Medulla oblongata (tissue), 1 donor: Measurements from ENCODE around the gene IL17RC.
"Not testable (repeated sequence)": the region's sequence is repeated elsewhere in the genome, so short reads cannot be mapped to it uniquely, and the experiment has no call there.

Experiments
- DNase-seq: peaks from one replicate; pipeline ENCODE4 v3.0.0-alpha.2; 2015; ENCODE audit errors: extremely low spot score

IL17RC gene

DNA sequence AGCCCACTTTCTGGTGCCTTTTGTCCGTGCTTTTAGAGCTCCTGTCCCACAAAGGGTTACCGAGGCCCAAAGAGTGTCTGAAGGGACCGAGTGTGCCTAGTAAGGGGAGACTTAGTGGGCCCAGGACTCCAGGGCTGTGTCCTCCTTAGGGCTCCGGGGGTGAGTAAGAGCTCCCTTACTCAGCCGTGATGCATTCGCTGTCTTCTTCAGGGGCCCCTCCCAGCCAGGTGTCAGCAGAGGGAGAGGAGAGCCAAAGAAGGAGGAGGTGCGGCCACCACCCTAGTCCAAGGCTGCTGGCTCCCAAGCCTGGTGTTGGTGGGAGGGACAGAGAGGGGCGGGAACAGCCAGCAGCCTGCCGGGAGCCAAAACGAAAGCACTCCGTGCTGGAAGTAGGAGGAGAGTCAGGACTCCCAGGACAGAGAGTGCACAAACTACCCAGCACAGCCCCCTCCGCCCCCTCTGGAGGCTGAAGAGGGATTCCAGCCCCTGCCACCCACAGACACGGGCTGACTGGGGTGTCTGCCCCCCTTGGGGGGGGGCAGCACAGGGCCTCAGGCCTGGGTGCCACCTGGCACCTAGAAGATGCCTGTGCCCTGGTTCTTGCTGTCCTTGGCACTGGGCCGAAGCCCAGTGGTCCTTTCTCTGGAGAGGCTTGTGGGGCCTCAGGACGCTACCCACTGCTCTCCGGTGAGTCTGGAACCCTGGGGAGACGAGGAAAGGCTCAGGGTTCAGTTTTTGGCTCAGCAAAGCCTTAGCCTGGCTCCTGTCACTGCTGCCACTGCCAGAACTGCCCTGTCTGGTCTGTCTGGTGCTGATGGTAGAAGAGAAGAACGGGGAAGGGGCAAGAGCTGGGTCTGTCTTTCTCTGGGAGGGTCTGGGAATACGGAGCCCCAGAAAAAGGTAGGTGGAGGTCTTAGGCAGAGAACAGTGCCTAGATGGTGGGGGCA, at the start of gene IL17RC:
Gene IL17RC, plus strand, starts transcription at position 365 of the 947 bp plus-strand sequence. Its CDS starts 218 bp downstream, at position 583.
- peak; percentile 77 for DNase-seq

DNA sequence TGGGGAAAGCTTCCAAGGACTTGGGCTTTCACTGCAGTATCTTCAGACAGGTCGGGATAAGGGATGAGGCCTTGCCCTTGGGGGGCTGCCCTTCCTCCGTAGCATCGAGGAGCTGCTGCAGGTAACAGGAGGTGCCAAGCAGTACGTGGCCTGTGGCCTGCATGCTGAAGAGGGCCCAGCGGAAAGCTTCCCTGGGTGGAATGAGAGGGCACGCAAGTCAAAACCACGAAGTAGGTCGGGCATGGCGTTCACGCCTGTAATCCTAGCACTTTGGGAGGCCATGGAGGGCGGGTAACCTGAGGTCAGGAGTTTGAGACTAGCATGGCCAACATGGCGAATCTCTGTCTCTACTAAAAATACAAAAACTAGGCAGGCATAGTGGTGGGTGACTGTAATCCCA, 49.8 kb upstream of the IL17RC start:
- DNase-seq, result no peak

GRCh38 chr3:9869955-9870354, 46.9 kb upstream of the IL17RC start:
- DNase-seq, result no peak

- no peak for DNase-seq
Measured at GRCh38 chr3:9870978-9871377, 45.9 kb upstream of the IL17RC start.

GRCh38 chr3:9872067-9872466, 44.8 kb upstream of the IL17RC start:
- DNase-seq, result not testable (repeated sequence)

DNA sequence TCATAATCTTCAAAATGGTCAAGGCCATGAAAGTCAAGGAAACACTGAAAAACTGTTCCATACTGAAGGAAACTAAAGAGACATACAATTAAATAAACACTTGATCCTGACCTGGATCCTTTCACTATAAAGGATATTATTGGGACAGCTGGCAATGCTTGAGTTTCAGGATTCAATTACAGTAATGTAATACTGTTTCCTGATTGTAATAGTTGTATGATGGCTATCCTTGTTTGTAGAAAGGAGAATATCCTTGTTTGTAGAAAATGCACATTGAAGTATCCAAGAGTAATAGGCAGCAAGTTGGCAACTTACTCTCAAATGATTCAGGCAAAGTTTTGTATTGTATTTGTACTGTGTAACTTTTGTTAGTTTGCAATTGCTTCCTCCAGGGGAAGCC, 41.5 kb upstream of the IL17RC start:
- DNase-seq, result no peak

GRCh38 chr3:9876255-9876654, 40.6 kb upstream of the IL17RC start:
- not testable (repeated sequence) for DNase-seq

DNA sequence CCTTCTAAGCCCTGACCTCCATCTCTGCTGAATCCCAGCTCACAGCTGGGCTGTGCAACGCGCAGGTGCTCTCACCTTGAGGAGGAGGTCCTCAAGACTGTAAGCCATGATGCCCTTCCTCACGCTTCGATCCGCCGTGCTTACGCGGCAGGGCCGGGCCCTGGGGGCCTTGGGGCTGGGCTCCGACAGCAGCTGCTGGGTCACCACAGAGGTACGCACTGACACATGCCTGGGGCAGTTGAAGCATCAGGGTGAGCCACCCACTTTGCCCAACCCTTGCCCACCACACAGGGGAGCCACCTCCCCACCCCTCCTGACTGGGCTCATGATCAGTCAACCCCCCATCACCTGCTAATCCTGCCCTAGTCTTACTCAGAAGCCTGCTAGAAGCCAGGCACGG, 39.9 kb upstream of the IL17RC start:
- DNase-seq, result no peak

GRCh38 chr3:9878700-9879099, 38.2 kb upstream of the IL17RC start:
- no peak for DNase-seq

GRCh38 chr3:9879830-9880549, 36.9 kb upstream of the IL17RC start, which contains the start of gene CIDEC:
Gene CIDEC (minus strand): TSS chr3:9880253. CDS start chr3:9878486, 1,767 bp downstream.
- DNase-seq, result no peak

DNA sequence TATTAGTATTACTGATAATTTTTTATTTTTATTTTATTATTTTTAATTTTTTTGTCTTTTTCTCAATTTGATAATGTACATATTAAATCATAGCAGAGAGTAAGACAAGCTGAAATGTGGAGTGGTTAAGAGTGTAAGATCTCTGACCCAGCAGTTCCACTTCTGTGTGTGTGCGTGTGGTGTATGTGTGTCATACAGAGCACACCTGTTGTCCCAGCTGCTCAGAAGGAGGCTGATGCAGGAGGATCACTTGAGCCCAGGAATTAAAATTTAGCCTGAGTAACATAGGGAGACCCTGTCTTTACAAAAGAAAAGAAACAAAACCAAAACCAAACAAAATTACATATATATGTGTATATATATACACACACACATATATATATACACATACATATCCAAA, 35.5 kb upstream of the IL17RC start:
- DNase-seq, result no peak

DNA sequence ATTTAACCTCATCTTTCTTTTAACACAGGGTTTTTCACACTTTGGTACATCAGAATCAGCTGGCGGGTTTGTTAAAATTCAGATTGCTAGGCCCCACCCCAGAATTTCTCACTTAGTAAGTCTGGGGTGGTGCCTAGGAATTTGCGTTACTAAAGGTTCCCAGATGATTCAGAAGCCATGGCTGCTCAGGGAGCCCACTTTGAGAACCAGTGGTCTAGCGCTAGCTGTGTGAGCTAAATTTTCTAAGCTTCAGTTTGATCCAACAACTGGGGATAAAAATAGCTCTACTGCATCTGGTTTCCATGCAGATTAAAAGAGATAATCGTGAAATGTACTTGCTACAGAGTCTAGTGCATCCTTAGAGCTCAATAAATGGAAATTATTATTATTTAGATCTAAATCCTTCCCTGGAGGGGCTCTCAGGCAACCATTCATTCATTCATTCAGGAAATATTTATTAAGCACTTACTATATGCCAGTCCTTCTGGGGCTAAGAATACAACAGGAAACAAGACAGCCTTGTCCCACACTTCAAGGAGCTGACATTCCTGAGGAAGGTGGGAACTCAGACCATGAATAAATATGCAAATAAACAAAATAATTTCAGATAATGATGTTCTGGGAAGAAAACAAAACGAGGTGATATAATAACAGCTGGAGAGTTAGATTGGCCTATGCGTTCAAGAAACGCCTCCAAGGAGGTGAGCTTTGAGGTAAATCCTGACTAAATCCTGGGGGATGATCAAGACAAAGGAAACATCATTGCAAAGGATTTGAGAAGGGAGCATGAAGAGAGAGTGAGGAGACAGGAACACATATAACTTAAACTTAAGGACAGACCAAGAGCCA, 33.0 kb upstream of the IL17RC start:
- DNase-seq, result no peak

GRCh38 chr3:9884555-9885165, 32.2 kb upstream of the IL17RC start:
- DNase-seq, result no peak

- no peak for DNase-seq
Measured at GRCh38 chr3:9886328-9886727, 30.6 kb upstream of the IL17RC start.

- no peak for DNase-seq
Measured at GRCh38 chr3:9887480-9887879, 29.4 kb upstream of the IL17RC start.

GRCh38 chr3:9888540-9888939, 28.4 kb upstream of the IL17RC start:
- DNase-seq, result no peak

DNA sequence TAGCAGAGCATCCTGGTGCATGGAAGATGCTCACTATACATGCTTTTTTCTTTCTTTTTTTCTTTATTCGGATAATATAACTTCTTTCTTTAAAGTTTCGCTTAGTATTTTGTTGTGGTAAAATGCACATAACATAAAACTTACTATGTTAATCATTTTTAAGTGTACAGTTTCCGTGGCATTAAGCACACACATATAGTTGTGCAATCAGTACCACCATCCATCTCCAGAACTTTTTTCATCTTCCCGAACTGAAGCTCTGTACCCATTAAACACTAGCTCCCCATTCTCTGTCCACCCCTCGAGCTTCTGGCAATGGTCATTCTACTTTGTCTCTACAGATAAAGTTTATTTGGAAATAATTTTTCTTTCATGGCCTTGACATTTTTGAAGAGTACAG, 27.5 kb upstream of the IL17RC start:
- DNase-seq, result no peak

- DNase-seq, result peak; percentile 90
Measured at GRCh38 chr3:9890249-9891071, 26.4 kb upstream of the IL17RC start, which contains the start of gene JAGN1. Gene JAGN1 (plus strand): TSS chr3:9890610. CDS start chr3:9890723, 113 bp downstream.

DNA sequence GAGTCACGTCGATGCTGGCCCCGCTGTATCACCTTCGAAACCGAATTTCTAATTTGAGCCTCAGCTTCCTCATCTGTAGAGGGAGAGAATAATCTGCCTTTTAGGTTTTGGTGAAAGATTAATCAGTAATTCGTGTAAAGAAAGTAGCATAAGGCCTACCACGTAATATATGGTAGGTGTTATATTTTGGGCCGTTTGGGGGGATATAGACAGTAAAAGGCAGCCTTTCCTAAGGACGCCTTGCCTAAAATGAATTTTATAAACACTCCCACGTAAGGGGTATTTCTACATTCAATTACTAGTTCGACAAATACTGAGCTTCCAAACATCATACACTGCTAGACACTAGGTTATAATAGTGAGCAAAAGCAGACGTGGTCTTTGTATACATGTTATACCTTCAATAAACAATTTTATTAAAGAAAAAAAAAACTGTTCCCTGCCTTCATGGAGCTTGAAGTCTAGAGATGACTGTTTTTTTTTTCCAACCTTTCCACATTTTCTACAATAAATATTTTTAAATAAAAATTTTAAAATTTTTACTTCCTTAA, 25.8 kb upstream of the IL17RC start:
- no peak for DNase-seq

- DNase-seq, result no peak
Measured at GRCh38 chr3:9893739-9894138, 23.2 kb upstream of the IL17RC start.
